ENCODE measurements around the gene SHISA9. TPM values are rescaled to one million over a fixed set of nuclear protein-coding genes. Genes with fewer than 3 reads are reported as not detected.

The SHISA9 gene
- total RNA-seq, 2 donors from 2014 or later: 0.06 to 0.07 TPM

DNA sequence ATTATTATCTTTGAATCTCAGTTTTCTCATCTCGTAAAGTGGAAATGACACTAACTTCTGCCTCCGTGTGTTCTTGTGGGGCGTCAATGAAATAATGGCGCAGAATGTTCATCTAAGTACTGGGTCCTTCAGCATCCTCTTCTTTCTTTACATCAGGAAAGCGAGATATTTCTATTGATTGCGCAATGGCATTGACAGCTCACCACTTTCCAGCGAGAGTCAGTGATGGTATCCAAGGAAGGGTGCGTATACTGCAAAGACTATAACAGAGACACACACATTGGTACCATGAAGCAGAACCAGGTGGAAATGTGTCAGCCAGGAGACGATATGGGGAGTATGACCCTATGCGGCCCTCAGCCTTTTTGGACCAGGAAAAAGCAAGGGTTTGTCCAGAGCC, 162.1 kb downstream of the SHISA9 start:
- no peak for DNase-seq (ENCODE audit: low spot score in 2 of 2)
- Mint-ChIP-seq H3K27ac (no peak overlapping the region), H3K9me3 (peaks cover 5 to 12% of the 10 kb centered on the region in 2 donors), H3K36me3 (no peaks in the 10 kb centered on the region)
- ATAC-seq: no peak

DNA sequence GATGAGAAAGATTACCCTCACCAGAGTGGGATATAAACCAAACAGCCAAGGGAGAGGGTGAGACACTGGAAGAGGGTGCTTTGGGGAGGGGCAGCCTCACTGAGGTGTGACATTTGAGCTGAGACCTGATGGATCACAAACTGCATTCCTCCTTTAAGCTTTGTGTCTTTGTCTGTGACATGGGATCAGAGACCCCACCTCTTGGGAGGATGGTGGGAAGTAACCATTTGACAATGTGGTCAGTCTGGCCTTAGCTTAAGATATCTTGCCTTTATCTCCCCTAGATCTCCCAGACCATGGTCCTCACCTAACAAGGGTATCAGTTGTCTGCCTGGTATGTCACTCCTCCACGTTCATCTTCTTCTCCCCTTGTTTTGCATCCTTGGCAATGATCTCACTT, 163.4 kb downstream of the SHISA9 start:
- H3K27ac Mint-ChIP-seq: no peak overlapping the region
- H3K9me3 Mint-ChIP-seq: peaks cover 11 to 13% of the 10 kb centered on the region in 2 donors
- DNase-seq (ENCODE audit: low spot score in 2 of 2) (no peak), ATAC-seq (no peak)
- no peaks in the 10 kb centered on the region for H3K36me3 Mint-ChIP-seq

DNA sequence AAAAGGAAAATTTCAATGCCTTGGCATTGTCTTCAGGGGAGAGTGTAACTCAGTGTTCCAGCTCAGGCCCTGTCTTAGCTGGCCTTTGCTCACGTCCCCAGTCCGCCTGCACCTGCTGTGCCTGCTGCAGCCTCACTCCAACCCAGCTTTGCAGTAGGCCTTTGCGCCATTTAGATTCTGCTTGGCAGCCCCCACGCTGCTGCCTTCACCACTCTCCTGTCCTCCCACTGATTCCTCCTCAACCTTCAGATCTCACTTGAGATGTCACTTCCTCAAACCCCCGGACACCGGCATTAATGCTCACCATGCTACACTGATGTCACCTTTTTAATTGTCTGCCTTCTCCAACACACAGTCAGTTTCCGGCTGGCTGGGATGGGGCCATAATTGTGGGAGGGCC, 166.2 kb downstream of the SHISA9 start:
- DNase-seq (ENCODE audit: low spot score in 2 of 2) (no peak), ATAC-seq (no peak)
- Mint-ChIP-seq H3K9me3 (peaks cover 13 to 16% of the 10 kb centered on the region in 2 donors), H3K27ac (no peak overlapping the region), H3K36me3 (no peaks in the 10 kb centered on the region)

DNA sequence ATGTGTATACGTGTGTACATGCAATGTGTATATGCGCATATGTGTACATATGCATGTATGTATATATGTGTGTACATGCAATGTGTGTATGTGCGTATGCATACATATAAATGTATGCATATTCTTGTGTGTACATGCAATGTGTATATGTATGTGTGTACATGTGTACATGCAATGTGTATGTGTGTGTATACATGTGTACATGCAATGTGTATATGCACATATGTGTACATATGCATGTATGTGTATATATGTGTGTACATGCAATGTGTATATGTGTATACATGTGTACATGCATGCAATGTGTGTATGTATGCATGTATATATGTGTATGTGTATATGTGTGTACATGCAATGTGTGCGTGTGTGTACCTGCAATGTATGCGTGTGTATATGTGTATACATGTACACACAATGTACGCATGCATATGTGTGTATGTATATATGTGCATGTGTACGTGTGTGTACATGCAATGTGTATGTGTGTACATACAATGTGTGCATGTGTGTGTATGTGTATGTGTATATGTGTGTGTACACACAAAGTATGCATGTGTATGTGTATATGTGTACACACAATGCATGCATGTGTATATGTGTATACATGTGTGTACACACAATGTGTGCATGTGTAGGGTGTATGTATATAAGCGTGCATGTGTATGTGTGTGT, 167.7 kb downstream of the SHISA9 start:
- Mint-ChIP-seq H3K27ac (no peak overlapping the region), H3K9me3 (peaks cover 13 to 21% of the 10 kb centered on the region in 2 donors), H3K36me3 (no peaks in the 10 kb centered on the region)
- no peak for DNase-seq (ENCODE audit: low spot score in 2 of 2)
- no peak for ATAC-seq

DNA sequence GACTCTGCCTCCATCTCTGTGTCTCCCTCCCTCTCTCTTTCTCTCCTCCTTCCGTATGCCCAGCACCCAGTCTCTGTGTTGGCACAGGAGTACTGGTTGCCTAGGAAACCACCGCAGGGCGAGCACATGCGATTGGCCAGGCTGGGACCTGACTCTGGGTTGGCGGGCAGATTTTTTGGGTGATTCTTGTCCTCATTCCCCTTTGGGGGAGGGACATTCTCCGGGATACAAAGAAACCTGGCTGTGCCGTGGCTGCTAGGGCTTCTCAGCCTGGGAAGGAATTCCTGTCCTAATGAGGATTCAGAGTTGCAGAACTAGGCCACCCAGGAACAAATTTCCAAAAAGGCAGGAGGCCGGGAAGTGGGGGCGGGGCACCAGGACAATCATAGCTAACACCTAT, 168.9 kb downstream of the SHISA9 start:
- Mint-ChIP-seq H3K36me3 (no peaks in the 10 kb centered on the region), H3K9me3 (peaks cover 13 to 21% of the 10 kb centered on the region in 2 donors), H3K27ac (no peak overlapping the region)
- ATAC-seq: no peak
- no peak for DNase-seq (ENCODE audit: low spot score in 2 of 2)

DNA sequence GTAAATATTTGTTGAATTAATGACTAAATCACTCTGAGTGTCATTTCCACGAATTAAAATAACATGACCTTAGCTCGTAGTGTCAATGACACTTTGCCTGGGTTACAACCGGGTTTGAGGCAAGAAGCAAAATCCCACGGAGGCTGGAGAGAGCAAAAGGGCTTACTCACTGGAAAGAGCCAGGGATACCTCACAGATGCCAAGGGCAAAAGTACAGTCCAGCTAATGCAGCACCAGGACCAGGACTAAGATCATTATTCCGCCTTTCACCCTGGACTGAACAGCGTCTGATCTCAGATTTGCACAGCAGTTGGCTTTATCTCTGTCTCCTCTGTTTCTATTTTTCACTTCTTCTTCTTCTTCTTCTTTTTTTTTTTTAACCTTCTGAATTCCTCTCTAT, 175.5 kb downstream of the SHISA9 start:
- Mint-ChIP-seq H3K36me3 (no peaks in the 10 kb centered on the region), H3K27ac (no peak overlapping the region), H3K9me3 (peaks cover 0 to 11% of the 10 kb centered on the region in 2 donors)
- ATAC-seq (no peak), DNase-seq (ENCODE audit: low spot score in 2 of 2) (no peak)

DNA sequence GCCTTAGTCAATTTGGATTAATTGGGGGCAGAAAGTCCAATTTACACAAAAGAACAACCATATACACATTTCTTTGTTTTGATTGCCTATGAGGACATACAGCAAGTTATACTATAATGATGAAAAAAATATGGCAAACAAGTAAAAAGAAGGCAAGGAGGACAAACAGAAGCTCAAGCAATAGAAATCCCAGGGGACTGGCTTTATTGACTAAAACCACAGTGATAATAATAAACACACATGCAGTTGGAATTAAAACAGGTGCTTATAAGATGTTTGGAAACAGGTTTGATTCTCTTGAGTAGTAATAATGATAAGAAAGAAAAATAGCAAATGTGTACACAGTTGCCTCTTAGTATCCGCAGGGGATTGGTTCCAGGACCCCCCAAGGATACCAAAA, 176.4 kb downstream of the SHISA9 start:
- DNase-seq (ENCODE audit: low spot score in 2 of 2): no peak
- peak overlapping the region in 1 of 2 donors; percentile 3 for H3K27ac Mint-ChIP-seq
- H3K9me3 Mint-ChIP-seq: peaks cover 0 to 9% of the 10 kb centered on the region in 2 donors
- no peak for ATAC-seq
- no peaks in the 10 kb centered on the region for H3K36me3 Mint-ChIP-seq

DNA sequence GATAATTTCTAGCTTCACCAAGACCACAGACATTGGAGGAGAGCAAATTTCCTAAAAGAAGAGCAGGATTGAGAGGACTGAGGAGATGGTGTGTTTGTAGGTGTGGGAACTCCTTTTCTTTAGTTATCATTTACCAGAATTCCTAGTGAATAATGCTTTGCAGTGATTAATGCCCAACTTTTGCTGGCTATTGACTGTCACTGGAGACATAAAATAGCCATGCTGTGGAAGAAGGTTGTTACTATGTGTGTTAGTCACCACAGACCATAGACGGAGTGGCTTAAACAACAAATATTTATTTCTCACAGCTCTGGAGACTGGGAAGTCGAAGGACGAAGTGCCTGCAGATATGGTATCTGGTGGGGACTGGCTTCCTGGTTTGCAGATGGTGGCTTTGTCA, 179.1 kb downstream of the SHISA9 start:
- no peak for ATAC-seq

DNA sequence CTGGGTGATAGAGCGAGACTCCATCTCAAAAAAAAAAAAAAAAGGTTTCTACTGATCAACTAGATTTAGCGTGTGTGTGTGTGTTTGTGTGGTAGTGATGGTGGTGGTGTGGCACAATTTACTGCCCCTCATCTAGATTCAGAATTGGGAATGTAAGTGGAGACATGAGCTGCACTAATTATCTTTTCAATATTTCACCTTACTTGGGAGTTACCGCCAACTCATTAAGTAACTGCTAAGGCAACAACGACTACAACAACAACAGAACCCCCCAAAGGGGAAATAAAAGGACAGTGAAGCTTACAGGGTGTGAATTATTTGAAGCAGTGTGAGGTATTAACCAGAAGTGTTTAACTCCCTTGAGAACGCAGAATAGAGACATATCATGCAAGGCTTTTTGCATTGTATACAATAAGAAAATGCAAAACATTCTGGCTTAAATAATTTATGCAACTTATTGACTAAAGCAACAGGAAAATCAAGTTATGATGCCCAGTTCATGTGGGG, 180.5 kb downstream of the SHISA9 start:
- H3K9me3 Mint-ChIP-seq: peaks cover 12 to 16% of the 10 kb centered on the region in 2 donors
- H3K36me3 Mint-ChIP-seq: no peaks in the 10 kb centered on the region
- DNase-seq (ENCODE audit: low spot score in 2 of 2) (no peak), ATAC-seq (no peak)
- H3K27ac Mint-ChIP-seq: no peak overlapping the region

More for the DNA sequence above, 179.1 kb downstream of the SHISA9 start:
- Mint-ChIP-seq H3K27ac (no peak overlapping the region), H3K9me3 (peaks cover 6 to 11% of the 10 kb centered on the region in 2 donors), H3K36me3 (no peaks in the 10 kb centered on the region)
- DNase-seq (ENCODE audit: low spot score in 2 of 2): no peak

DNA sequence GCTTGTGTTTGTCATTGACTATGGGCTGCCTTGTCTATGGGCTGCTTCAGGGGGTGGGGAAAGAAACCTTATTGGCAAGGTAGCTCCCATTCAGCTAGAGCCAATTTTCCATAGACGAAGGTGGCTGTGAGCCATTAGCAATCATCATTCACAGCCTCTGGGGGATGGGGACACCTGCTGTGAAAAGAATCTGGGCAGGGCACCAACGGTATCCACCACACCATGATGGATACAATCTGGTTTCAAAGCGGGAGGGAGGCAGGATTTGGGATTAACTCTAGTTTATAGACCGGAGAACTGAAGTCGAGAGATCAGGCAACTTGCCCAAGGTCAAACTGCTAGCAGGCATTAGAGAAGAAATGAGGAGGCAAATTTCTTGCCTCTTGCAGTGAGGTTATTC, 182.3 kb downstream of the SHISA9 start:
- ATAC-seq (no peak), DNase-seq (ENCODE audit: low spot score in 2 of 2) (no peak)
- no peak overlapping the region for H3K27ac Mint-ChIP-seq
- H3K9me3 Mint-ChIP-seq: peaks cover 12% of the 10 kb centered on the region in 2 donors
- H3K36me3 Mint-ChIP-seq: no peaks in the 10 kb centered on the region

DNA sequence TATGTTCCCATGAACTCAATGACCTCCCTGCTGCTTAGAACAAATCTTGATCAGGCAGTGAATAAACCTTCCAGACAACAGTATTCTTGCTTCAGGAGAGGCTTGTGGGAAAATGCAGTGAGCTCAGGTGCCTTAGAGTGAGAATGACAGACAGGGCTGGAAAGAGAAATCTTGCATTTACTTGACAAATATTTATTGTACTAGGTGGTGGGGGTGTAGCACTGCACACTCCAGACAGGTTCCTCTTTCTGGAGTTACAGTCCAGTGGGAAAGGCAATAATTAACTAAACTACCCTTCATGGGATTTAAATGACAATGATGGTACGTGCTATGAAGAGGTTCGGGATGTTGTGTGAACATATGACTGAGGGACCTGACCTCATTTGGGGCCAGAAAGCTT, 182.9 kb downstream of the SHISA9 start:
- no peak for DNase-seq (ENCODE audit: low spot score in 2 of 2)
- H3K9me3 Mint-ChIP-seq: peaks cover 15 to 17% of the 10 kb centered on the region in 2 donors
- H3K27ac Mint-ChIP-seq: no peak overlapping the region
- H3K36me3 Mint-ChIP-seq: no peaks in the 10 kb centered on the region
- ATAC-seq: no peak

DNA sequence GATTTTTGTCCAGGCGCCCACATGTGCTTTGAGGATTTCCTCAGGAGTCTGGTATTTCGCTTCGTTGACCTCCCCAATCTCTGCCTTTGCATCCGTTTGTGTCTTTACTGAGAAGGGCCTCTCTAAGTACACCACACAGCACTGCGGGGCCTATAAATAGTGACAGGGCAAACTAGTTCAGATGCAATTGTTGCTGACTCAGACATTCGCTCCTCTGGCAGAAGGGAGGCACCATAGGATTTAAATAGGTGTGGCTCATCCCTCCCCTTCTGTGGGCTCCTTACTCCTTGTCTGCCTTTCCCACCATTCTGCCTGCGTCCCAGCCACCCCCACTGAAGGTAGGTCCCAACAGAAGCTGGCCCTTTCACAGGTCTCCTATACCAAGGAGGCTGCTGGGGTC, 192.3 kb downstream of the SHISA9 start:
- H3K36me3 Mint-ChIP-seq: peaks cover 9 to 22% of the 10 kb centered on the region in 2 donors
- H3K27ac Mint-ChIP-seq: no peak overlapping the region
- no peak for DNase-seq (ENCODE audit: low spot score in 2 of 2)
- no peak for ATAC-seq
- H3K9me3 Mint-ChIP-seq: peaks cover 24 to 35% of the 10 kb centered on the region in 2 donors

DNA sequence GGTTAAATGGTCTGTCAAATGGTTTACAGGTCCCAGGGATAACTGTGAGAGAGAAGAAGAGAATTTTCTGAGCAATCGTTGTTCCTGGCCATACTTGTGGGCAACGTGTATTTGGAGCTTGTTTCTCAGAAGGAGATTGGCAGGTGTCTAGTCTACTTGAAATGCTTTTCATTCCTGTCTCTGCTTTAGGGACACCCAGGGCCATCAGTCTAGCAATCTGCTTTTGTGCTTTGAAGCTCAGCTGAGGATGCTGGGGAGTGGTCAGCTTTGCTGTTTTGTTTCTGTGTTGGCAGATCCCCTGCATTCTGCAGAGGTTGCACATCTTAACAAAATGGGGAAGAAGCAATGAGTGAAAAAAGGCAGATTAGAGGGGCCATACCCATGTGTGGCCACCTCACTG, 193.7 kb downstream of the SHISA9 start:
- Mint-ChIP-seq H3K9me3 (peaks cover 13 to 25% of the 10 kb centered on the region in 2 donors), H3K27ac (no peak overlapping the region), H3K36me3 (peaks cover 9 to 17% of the 10 kb centered on the region in 2 donors)
- no peak for ATAC-seq
- DNase-seq (ENCODE audit: low spot score in 2 of 2): no peak

DNA sequence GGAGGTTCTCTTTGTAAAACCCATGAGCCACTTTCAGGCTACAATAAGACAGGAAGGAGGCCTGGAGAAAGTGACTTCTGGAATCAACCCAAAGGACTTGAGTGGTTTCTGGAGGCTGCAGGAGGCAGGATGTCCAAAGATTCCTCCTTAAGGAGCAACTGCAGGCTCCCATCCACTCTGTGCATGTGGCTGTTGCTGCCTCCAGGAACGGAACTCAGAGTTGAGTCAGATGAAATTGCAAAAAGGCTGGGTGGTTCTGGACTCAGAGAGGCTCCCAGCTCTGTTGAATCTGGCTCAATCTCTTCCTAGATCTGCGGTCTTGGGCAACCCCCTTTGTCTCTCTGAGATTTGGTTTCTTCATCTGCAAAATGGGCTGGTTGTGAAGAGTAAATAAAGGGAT, 197.1 kb downstream of the SHISA9 start:
- Mint-ChIP-seq H3K27ac (no peak overlapping the region), H3K36me3 (no peaks in the 10 kb centered on the region), H3K9me3 (peaks cover 0 to 6% of the 10 kb centered on the region in 2 donors)
- no peak for DNase-seq (ENCODE audit: low spot score in 2 of 2)
- no peak for ATAC-seq

DNA sequence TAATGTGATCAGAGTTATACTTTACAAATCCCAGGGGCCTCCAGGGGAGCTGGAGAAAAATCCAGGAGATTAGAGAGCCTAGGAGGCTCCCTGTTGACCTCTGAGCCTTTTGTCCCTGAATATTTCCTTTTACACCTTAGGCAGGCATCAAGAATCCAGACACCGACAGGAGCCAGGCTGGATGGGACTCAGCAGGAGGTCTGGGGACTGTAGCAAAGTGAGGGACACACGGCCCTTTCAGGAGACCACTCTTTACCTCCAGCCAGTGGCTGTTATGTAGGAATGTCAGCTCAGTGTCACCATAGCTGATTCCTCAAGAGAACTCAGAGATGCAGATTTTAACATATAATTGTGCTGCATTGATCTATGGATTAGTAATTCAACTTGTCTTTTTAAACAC, 198.4 kb downstream of the SHISA9 start:
- H3K27ac Mint-ChIP-seq: no peak overlapping the region
- peaks cover 3 to 9% of the 10 kb centered on the region in 2 donors for H3K9me3 Mint-ChIP-seq
- DNase-seq (ENCODE audit: low spot score in 2 of 2): no peak
- ATAC-seq: no peak
- H3K36me3 Mint-ChIP-seq: no peaks in the 10 kb centered on the region

DNA sequence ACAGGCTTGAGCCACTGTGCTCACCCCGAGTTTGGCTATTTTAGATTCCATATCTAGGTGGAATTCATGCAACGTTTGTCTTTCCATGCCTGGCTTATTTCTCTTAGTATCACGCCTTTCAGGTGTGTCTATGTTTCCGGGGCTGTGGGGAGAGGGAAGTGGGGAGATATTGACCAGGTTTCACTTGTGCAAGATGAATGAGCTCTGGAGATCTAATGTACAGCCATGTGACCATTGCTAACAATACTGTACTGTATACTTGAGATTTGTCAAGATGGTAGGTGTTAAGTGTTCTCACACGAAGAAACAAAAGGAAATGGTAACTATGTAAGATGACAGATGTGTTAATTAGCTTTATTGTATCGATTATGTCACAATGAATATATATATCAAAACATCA, 199.6 kb downstream of the SHISA9 start:
- no peak for ATAC-seq
- no peaks in the 10 kb centered on the region for H3K36me3 Mint-ChIP-seq
- H3K9me3 Mint-ChIP-seq: peaks cover 3 to 9% of the 10 kb centered on the region in 2 donors
- no peak for DNase-seq (ENCODE audit: low spot score in 2 of 2)
- H3K27ac Mint-ChIP-seq: no peak overlapping the region

DNA sequence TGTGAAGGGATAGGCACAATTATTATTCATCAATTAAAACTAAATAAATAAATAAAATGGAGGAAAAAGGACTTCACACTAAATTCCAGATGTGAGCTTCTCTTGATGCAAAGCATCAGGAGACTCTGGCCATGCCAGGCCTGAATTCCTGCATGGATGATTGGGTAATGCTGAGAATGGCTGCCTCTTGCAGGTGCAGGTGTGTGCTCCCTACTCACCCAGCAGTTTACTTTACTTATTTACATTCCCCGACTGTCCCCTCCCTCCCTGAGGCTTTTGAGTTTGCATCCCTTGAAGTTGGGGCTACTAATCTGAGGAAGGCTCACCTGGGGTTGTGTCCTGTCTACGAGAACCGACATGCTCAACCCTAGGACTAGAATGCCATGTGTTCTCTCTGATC, 200.4 kb downstream of the SHISA9 start:
- DNase-seq (ENCODE audit: low spot score in 2 of 2): no peak
- no peak overlapping the region for H3K27ac Mint-ChIP-seq
- ATAC-seq: no peak
- H3K36me3 Mint-ChIP-seq: no peaks in the 10 kb centered on the region
- peaks cover 3 to 9% of the 10 kb centered on the region in 2 donors for H3K9me3 Mint-ChIP-seq

DNA sequence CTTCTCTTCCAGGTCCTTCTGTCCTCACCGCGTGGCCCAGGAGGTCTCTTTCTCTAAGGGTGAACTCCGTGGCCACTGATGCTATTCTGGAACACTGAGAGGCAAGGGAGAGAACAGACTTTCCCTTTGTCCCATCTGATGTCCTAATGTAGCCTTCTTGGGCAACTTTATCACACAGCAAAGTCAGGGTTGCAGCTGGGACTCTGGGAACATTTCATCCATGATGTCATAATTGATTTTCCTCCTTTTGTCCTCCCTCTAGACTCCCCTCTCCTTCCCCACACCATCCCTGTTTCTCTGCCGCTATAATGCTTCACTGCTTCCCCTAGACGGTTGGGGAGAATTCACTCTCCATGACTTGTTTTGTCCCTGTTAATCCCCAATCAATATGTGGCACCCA, 201.0 kb downstream of the SHISA9 start:
- H3K27ac Mint-ChIP-seq: no peak overlapping the region
- no peak for DNase-seq (ENCODE audit: low spot score in 2 of 2)
- H3K9me3 Mint-ChIP-seq: peaks cover 3 to 9% of the 10 kb centered on the region in 2 donors
- ATAC-seq: no peak
- no peaks in the 10 kb centered on the region for H3K36me3 Mint-ChIP-seq

Data from activated naive CD4-positive, alpha-beta T cell treated with anti-CD3 and anti-CD28 coated beads, Interleukin-2, amount 50 U/mL, for 72 hours (primary cell).